Measurements from ENCODE around the gene SLC7A9. TPM values are rescaled to one million over a fixed set of nuclear protein-coding genes. Genes with fewer than 3 reads are reported as not detected.
"Not testable (repeated sequence)": the region's sequence is repeated elsewhere in the genome, so short reads cannot be mapped to it uniquely, and the experiment has no call there.

SLC7A9 gene
- polyA plus RNA-seq, 1 experiment, result not detected

DNA sequence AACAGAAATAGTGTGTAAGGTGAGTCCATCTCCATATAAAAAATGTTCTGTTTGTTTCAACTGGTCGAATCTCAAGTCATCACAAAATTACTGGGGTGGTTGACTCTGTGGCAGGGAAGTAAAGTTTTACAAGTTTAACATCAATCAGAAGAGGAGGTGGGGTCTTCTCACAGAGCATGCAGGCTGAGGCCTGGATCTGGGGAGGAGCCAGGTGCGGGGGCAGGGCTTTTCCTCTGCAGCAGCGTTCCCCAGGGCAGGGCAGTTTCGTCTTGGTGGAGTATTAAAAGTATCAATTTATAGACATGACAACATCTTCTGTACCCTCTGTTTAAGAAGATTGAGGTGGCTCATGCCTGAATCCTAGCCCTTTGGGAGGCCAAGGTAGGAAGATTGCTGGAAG lies 68.8 kb downstream of the SLC7A9 start:
- H3K27ac ChIP-seq (ENCODE audit: low read depth, low read length), result no peak overlapping the region
- H3K9me3 ChIP-seq (ENCODE audit: control insufficient read depth, insufficient read depth, low read length), result no peaks in the 10 kb centered on the region
- CTCF ChIA-PET, result interaction anchor here (0.6 kb wide), 1 partner anchor 227 kb away, joined by 4 read pairs; no protein-coding TSS in a partner anchor
- H3K4me3 ChIP-seq (ENCODE audit: low read depth, low read length), result no peak overlapping the region
- DNase-seq (ENCODE audit: low read depth, low spot score), result no peak
- POLR2A ChIA-PET, result no interaction called here
- TF ChIP-seq, protein P1, sequence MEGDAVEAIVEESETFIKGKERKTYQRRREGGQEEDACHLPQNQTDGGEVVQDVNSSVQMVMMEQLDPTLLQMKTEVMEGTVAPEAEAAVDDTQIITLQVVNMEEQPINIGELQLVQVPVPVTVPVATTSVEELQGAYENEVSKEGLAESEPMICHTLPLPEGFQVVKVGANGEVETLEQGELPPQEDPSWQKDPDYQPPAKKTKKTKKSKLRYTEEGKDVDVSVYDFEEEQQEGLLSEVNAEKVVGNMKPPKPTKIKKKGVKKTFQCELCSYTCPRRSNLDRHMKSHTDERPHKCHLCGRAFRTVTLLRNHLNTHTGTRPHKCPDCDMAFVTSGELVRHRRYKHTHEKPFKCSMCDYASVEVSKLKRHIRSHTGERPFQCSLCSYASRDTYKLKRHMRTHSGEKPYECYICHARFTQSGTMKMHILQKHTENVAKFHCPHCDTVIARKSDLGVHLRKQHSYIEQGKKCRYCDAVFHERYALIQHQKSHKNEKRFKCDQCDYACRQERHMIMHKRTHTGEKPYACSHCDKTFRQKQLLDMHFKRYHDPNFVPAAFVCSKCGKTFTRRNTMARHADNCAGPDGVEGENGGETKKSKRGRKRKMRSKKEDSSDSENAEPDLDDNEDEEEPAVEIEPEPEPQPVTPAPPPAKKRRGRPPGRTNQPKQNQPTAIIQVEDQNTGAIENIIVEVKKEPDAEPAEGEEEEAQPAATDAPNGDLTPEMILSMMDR (IDR thresholded peaks at IDR 0.05; ENCODE audit: low read depth, low read length), result no peak
- peaks cover 2% of the 10 kb centered on the region for H3K27me3 ChIP-seq (ENCODE audit: control insufficient read depth, insufficient read depth, low read length)

DNA sequence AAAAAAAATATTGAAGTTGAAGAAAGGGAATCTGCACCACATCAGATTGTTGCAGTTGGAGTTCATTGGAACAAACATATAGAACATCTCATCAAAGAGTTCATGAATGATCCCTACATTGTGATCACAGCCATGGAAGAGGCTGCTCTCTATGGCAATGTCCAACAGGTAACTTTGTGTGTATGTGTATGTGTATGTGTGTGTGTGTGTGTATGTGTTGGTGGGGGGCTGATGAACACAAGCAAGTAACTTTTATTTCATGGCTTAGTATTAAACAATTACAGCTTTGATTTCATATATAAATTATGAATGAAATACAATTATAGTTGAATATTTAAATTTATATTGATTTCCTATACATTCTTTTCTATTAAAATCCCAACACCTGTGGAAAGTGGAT lies 69.4 kb downstream of the SLC7A9 start:
- DNase-seq (ENCODE audit: low read depth, low spot score), result no peak
- Histone ChIP-seq H3K4me3 (ENCODE audit: low read depth, low read length) (no peak overlapping the region), H3K27me3 (ENCODE audit: control insufficient read depth, insufficient read depth, low read length) (peaks cover 2% of the 10 kb centered on the region), H3K9me3 (ENCODE audit: control insufficient read depth, insufficient read depth, low read length) (no peaks in the 10 kb centered on the region), H3K27ac (ENCODE audit: low read depth, low read length) (no peak overlapping the region)
- TF ChIP-seq, protein P1 (IDR thresholded peaks at IDR 0.05; ENCODE audit: low read depth, low read length), result no peak
- POLR2A ChIA-PET, result no interaction called here
- CTCF ChIA-PET, result interaction anchor here (0.6 kb wide), 1 partner anchor 227 kb away, joined by 4 read pairs; no protein-coding TSS in a partner anchor

- TF ChIP-seq, protein P1 (IDR thresholded peaks at IDR 0.05; ENCODE audit: low read depth, low read length), result no peak
- Histone ChIP-seq H3K9me3 (ENCODE audit: control insufficient read depth, insufficient read depth, low read length) (no peaks in the 10 kb centered on the region), H3K27me3 (ENCODE audit: control insufficient read depth, insufficient read depth, low read length) (peaks cover 2% of the 10 kb centered on the region), H3K4me3 (ENCODE audit: low read depth, low read length) (no peak overlapping the region), H3K27ac (ENCODE audit: low read depth, low read length) (no peak overlapping the region)
- DNase-seq (ENCODE audit: low read depth, low spot score), result no peak
- ChIA-PET POLR2A (no interaction called here), CTCF (no interaction called here)
These were observed 71.4 kb downstream of the SLC7A9 start for GRCh38 chr19:32798201-32798600.

- CTCF ChIA-PET, result interaction anchor here (0.5 kb wide), 1 partner anchor 167 kb away, joined by 4 read pairs; no protein-coding TSS in a partner anchor
- POLR2A ChIA-PET, result no interaction called here
- TF ChIP-seq, protein P1 (IDR thresholded peaks at IDR 0.05; ENCODE audit: low read depth, low read length), result no peak
- H3K27me3 ChIP-seq (ENCODE audit: control insufficient read depth, insufficient read depth, low read length), result peaks cover 2% of the 10 kb centered on the region
- H3K9me3 ChIP-seq (ENCODE audit: control insufficient read depth, insufficient read depth, low read length), result no peaks in the 10 kb centered on the region
- no peak overlapping the region for H3K27ac ChIP-seq (ENCODE audit: low read depth, low read length)
- no peak overlapping the region for H3K4me3 ChIP-seq (ENCODE audit: low read depth, low read length)
- no peak for DNase-seq (ENCODE audit: low read depth, low spot score)
These were observed 80.1 kb downstream of the SLC7A9 start for GRCh38 chr19:32789429-32789828.

DNA sequence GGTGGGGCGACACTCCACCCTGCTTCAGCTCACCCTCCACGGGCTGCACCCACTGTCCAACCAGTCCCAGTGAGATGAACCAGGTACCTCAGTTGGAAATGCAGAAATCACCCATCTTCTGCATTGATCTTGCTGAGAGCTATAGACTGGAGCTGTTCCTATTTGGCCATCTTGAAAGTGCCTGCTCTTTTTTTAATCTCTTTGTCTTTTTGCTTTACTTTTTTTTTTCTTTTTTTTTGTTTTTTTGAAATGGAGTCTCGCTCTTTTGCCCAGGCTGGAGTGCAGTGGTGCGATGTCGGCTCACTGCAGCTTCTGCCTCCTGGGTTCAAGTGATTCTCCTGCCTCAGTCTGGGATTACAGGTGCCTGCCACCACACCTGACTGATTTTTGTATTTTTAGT lies 81.7 kb downstream of the SLC7A9 start:
- POLR2A ChIA-PET; H3K27me3 ChIP-seq (ENCODE audit: control insufficient read depth, insufficient read depth, low read length); H3K9me3 ChIP-seq (ENCODE audit: control insufficient read depth, insufficient read depth, low read length); DNase-seq (ENCODE audit: low read depth, low spot score); H3K27ac ChIP-seq (ENCODE audit: low read depth, low read length); CTCF ChIA-PET; H3K4me3 ChIP-seq (ENCODE audit: low read depth, low read length): not testable (repeated sequence)

GRCh38 chr19:32787161-32787813 lies 82.3 kb downstream of the SLC7A9 start:
- CTCF ChIA-PET; H3K27ac ChIP-seq (ENCODE audit: low read depth, low read length); H3K4me3 ChIP-seq (ENCODE audit: low read depth, low read length); DNase-seq (ENCODE audit: low read depth, low spot score); H3K27me3 ChIP-seq (ENCODE audit: control insufficient read depth, insufficient read depth, low read length); H3K9me3 ChIP-seq (ENCODE audit: control insufficient read depth, insufficient read depth, low read length); POLR2A ChIA-PET: not testable (repeated sequence)

DNA sequence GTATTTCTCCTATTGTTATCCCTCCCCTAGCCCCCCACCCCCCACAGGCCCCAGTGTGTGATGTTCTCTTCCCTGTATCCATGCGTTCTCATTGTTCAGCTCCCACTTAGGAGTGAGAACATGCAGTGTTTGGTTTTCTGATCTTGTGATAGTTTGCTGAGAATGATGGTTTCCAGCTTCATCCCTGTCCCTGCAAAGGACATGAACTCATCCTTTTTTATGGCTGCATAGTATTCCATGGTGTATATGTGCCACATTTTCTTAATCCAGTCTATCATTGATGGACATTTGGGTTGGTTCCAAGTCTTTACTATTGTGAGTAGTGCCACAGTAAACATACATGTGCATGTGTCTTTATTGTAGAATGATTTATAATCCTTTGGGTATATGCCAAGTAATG lies 87.5 kb downstream of the SLC7A9 start:
- CTCF ChIA-PET; H3K27me3 ChIP-seq (ENCODE audit: control insufficient read depth, insufficient read depth, low read length); H3K27ac ChIP-seq (ENCODE audit: low read depth, low read length); POLR2A ChIA-PET; H3K9me3 ChIP-seq (ENCODE audit: control insufficient read depth, insufficient read depth, low read length); DNase-seq (ENCODE audit: low read depth, low spot score); H3K4me3 ChIP-seq (ENCODE audit: low read depth, low read length): not testable (repeated sequence)

All from AG04450 (cell line).